ENCODE measurements around the gene RALGAPA1.

GRCh38 chr14:35506461-35506860 is 302.6 kb downstream of the RALGAPA1 start:
- TF ChIP-seq GABPB1 (CRISPR knock-in tag; IDR thresholded peaks at IDR 0.05) (no peak), NFYB (CRISPR knock-in tag; conservative IDR thresholded peaks at IDR 0.05; ENCODE audit: low read depth) (no peak), FOXP1 (CRISPR knock-in tag; IDR thresholded peaks at IDR 0.05; ENCODE audit: borderline replicate concordance) (no peak), NR1H2 (CRISPR knock-in tag; IDR thresholded peaks at IDR 0.05) (no peak), RELA (CRISPR knock-in tag; IDR thresholded peaks at IDR 0.05; ENCODE audit: borderline replicate concordance) (no peak)

All from WTC11 (cell line).